Liver (tissue), 9 donors: ENCODE data around the gene PRPSAP2. TPM values are rescaled to one million over a fixed set of nuclear protein-coding genes. Genes with fewer than 3 reads are reported as not detected.

Experiments
- DNase-seq: peaks from one replicate; pipeline ENCODE4 v3.0.0-alpha.2; 2017; ENCODE audit warnings: low spot score
- H3K27ac ChIP-seq, 2 donors: one replicate each; pipeline ENCODE4 v1.7.0; 2013; ENCODE audit warnings: inconsistent platforms in 2 of 2, low read length in 2 of 2, control low read depth in 1 of 2, low read depth in 1 of 2, mild to moderate bottlenecking in 1 of 2
- H3K27me3 ChIP-seq, 4 donors: one replicate each; pipeline versions ENCODE4 v1.6.1 to v1.7.0; 2013; ENCODE audit warnings: low read length in 3 of 4, inconsistent platforms in 1 of 4, mild to moderate bottlenecking in 1 of 4, moderate library complexity in 1 of 4; ENCODE audit not compliant: control insufficient read depth in 4 of 4, insufficient read depth in 4 of 4
- H3K36me3 ChIP-seq, 4 donors: one replicate each; pipeline versions ENCODE4 v1.6.1 to v1.7.0; 2013; ENCODE audit warnings: low read length in 3 of 4, mild to moderate bottlenecking in 3 of 4, low read depth in 1 of 4, moderate library complexity in 1 of 4; ENCODE audit not compliant: control insufficient read depth in 4 of 4, insufficient read depth in 3 of 4
- H3K4me1 ChIP-seq, 4 donors: one replicate each; pipeline versions ENCODE4 v1.6.1 to v1.7.0; 2013; ENCODE audit warnings: low read length in 3 of 4, mild to moderate bottlenecking in 3 of 4, moderate library complexity in 1 of 4; ENCODE audit not compliant: control insufficient read depth in 4 of 4, insufficient read depth in 4 of 4
- H3K4me3 ChIP-seq, 3 donors: one replicate each; pipeline versions ENCODE4 v1.6.1 to v1.7.0; 2013; ENCODE audit warnings: low read length in 3 of 3, control low read depth in 1 of 3, low read depth in 1 of 3, mild to moderate bottlenecking in 1 of 3
- H3K9ac ChIP-seq, 2 donors: one replicate each; pipeline ENCODE4 v1.7.0; 2013; ENCODE audit warnings: low read length in 2 of 2, mild to moderate bottlenecking in 2 of 2, moderate library complexity in 2 of 2, control low read depth in 1 of 2, low read depth in 1 of 2
- H3K9me3 ChIP-seq, 4 donors: one replicate each; pipeline versions ENCODE4 v1.6.1 to v1.7.0; 2013; ENCODE audit warnings: low read length in 3 of 4; ENCODE audit not compliant: control insufficient read depth in 4 of 4
- ATF3 ChIP-seq: IDR thresholded peaks from 2 replicates; pipeline ENCODE4 v1.6.1; 2016; ENCODE audit warnings: antibody characterized with exemption
- EGR1 ChIP-seq, 2 donors: IDR thresholded peaks; 2 replicates each; pipeline ENCODE4 v1.6.1; 2016 to 2018; ENCODE audit warnings: antibody characterized with exemption in 2 of 2, low read depth in 2 of 2
- FOXA1 ChIP-seq: IDR thresholded peaks from 2 replicates; pipeline ENCODE4 v1.6.1; 2016; ENCODE audit warnings: antibody characterized with exemption
- GABPA ChIP-seq, 2 donors: IDR thresholded peaks in 1 of 2; conservative IDR thresholded peaks in 1 of 2; 2 replicates each; pipeline ENCODE4 v1.6.1; 2016; ENCODE audit warnings: antibody characterized with exemption in 2 of 2, mild to moderate bottlenecking in 1 of 2, moderate library complexity in 1 of 2
- HNF4A ChIP-seq, 2 donors: conservative IDR thresholded peaks; 2 replicates each; pipeline ENCODE4 v1.6.1; 2016; ENCODE audit warnings: antibody characterized with exemption in 2 of 2, mild to moderate bottlenecking in 2 of 2
- HNF4G ChIP-seq: IDR thresholded peaks from 2 replicates; pipeline ENCODE4 v1.6.1; 2016; ENCODE audit warnings: antibody characterized with exemption
- JUND ChIP-seq, 2 donors: IDR thresholded peaks; 2 replicates each; pipeline ENCODE4 v1.6.1; 2016; ENCODE audit warnings: antibody characterized with exemption in 2 of 2
- MAX ChIP-seq: IDR thresholded peaks from 2 replicates; pipeline ENCODE4 v1.6.1; 2016; ENCODE audit warnings: antibody characterized with exemption
- NR2F2 ChIP-seq: IDR thresholded peaks from 2 replicates; pipeline ENCODE4 v1.6.1; 2016; ENCODE audit warnings: antibody characterized with exemption
- REST ChIP-seq: IDR thresholded peaks from 2 replicates; pipeline ENCODE4 v1.6.1; 2016; ENCODE audit warnings: antibody characterized with exemption, mild to moderate bottlenecking
- RXRA ChIP-seq, 2 donors: IDR thresholded peaks; 2 replicates each; pipeline ENCODE4 v1.6.1; 2017 to 2018; ENCODE audit warnings: antibody characterized with exemption in 2 of 2, mild to moderate bottlenecking in 1 of 2
- SP1 ChIP-seq: IDR thresholded peaks from 2 replicates; pipeline ENCODE4 v1.6.1; 2018; ENCODE audit warnings: antibody characterized with exemption, mild to moderate bottlenecking
- TAF1 ChIP-seq: conservative IDR thresholded peaks from 2 replicates; pipeline ENCODE4 v1.6.1; 2016; ENCODE audit warnings: antibody characterized with exemption, mild to moderate bottlenecking
- YY1 ChIP-seq: IDR thresholded peaks from 2 replicates; pipeline ENCODE4 v1.6.1; 2016; ENCODE audit warnings: antibody characterized with exemption, mild to moderate bottlenecking
- WGBS: extraction: QIAGEN DNeasy Blood & Tissue Kit; methylation state at CpG from one replicate; pipeline ENCODE4 v1.1.7; 2013; 5-methylcytosine and 5-hydroxymethylcytosine counted together
- polyA plus RNA-seq, 2 donors: library from polyadenylated mRNA; stranded (reverse) in 1 of 2; unstranded in 1 of 2; fragments of 200-250 nt in 1 of 2; fragments of >200 nt in 1 of 2; fragmentation: Nextera tagmentation in 1 of 2; extraction: Ambion mirVana in 1 of 2; gene quantifications; one replicate each; pipeline versions ENCODE4 v1.2.1 to v1.2.3, GENCODE V29; 2013 to 2015
- total RNA-seq, 2 donors: library from RNA; depleted of rRNA; stranded (reverse); fragments of >200 nt; gene quantifications; one replicate each; pipeline ENCODE4 v1.2.3, GENCODE V29; 2014
- donor health status: healthy.
- donor health status: healthy.
- donor health status: healthy.
- donor health status: healthy.
- donor health status: healthy.

The PRPSAP2 gene
- total and polyA plus RNA-seq, 4 donors: 10.2 to 31.4 (median 16.7) TPM

DNA sequence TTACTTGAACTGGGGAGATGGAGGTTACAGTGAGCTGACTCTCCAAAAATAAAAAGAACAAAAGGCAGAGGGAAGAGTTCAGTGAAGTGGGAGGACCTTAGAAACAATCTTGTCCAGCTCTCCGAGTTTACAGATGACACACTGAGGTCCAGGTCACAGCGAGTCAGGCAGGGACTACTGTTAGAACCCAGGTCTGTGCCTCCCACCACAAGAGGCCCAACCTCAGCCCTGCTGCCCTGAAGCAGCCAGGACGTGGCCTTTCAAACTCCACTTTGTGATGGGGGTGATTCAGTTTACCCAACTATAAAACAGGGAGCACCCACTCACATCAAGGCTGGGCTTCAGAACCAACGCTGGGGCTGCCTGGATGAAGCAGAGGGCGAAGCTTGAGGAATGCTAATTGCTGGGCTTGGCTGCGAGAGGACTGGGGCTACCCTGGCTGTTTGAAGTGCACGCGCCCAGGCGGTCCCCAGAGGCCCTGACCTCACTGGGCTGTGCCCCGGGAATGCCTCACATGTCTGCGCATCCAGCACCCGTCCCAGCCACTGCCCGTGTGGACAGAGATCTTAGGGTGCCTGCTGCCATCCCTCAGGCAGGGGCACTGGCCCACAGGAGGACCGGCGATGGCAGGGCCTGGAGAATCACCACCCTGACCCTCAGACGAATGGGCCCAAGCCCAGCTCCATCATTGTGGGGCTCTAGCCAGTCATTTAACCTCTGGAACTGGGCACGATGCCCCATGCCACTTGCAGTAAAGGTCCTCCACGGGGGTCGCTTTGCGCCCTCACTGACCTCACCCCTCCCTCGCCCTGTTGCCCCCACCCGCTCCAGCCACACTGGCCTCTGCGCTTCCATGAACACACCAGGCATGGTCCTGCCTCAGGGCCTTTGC is 105.4 kb downstream of the PRPSAP2 start:
- Histone ChIP-seq H3K4me1 (peaks cover 0 to 21% (median 10%) of the 10 kb centered on the region in 4 donors), H3K9me3 (no peaks in the 10 kb centered on the region), H3K27me3 (no peaks in the 10 kb centered on the region), H3K4me3 (no peak overlapping the region), H3K9ac (no peak overlapping the region), H3K36me3 (no peaks in the 10 kb centered on the region), H3K27ac (no peak overlapping the region)
- WGBS: 86% methylated on average over 23 of the region's 23 CpGs
- no peak for TF ChIP-seq HNF4A (conservative IDR thresholded peaks at IDR 0.05)
- no peak for TF ChIP-seq SP1
- no peak for TF ChIP-seq EGR1 (IDR thresholded peaks at IDR 0.05; ENCODE audit: low read depth in 2 of 2)
- TF ChIP-seq MAX: no peak
- DNase-seq: no peak

DNA sequence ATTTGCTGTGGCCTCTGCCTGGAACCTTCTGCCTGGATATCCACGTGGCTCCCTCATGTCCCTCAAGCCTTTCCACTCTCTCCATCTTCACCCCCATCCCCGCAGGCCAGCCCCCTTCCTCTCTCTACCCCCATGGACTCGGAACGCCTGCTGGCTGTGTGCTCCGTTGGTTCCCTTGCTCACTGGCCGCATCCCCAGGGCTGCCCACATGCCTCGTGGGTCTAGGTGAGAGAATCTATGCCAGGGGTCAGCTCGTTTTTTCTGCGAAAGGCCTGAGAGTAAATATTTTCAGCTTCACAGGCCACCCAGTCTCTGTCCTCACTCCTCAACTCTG is 106.1 kb downstream of the PRPSAP2 start:
- no peak overlapping the region for H3K9ac ChIP-seq
- peaks cover 0 to 24% (median 10%) of the 10 kb centered on the region in 4 donors for H3K4me1 ChIP-seq
- no peak for DNase-seq
- H3K27me3 ChIP-seq: no peaks in the 10 kb centered on the region
- TF ChIP-seq YY1: no peak
- TF ChIP-seq HNF4G: no peak
- no peak for TF ChIP-seq GABPA (IDR thresholded peaks at IDR 0.05 in 1 of 2, conservative IDR thresholded peaks at IDR 0.05 in 1 of 2)
- TF ChIP-seq EGR1 (IDR thresholded peaks at IDR 0.05; ENCODE audit: low read depth in 2 of 2): no peak
- no peak for TF ChIP-seq REST
- TF ChIP-seq MAX: no peak
- no peak for TF ChIP-seq FOXA1
- no peak for TF ChIP-seq NR2F2
- no peak for TF ChIP-seq TAF1
- TF ChIP-seq SP1: no peak
- no peak for TF ChIP-seq ATF3
- TF ChIP-seq JUND (IDR thresholded peaks at IDR 0.05): no peak
- TF ChIP-seq RXRA (IDR thresholded peaks at IDR 0.05): no peak
- 71% methylated on average over 9 of the region's 9 CpGs for WGBS
- H3K36me3 ChIP-seq: no peaks in the 10 kb centered on the region
- H3K4me3 ChIP-seq: no peak overlapping the region
- no peaks in the 10 kb centered on the region for H3K9me3 ChIP-seq
- H3K27ac ChIP-seq: no peak overlapping the region
